Urothelium cell line (cell line): ENCODE data around the gene CHPF2.

Experiments
- DNase-seq: peaks from one replicate; pipeline ENCODE4 v3.0.0; 2011; ENCODE audit warnings: low spot score, mixed read lengths
- FAIRE-seq: peaks from 2 replicates; lab custom pipeline; 2011; peaks lifted over from hg19 to GRCh38; lab: Jason Lieb, UNC

The CHPF2 gene

GRCh38 chr7:151205730-151206129, 26.6 kb upstream of the CHPF2 start:
- FAIRE-seq (no peak), DNase-seq (no peak)

DNA sequence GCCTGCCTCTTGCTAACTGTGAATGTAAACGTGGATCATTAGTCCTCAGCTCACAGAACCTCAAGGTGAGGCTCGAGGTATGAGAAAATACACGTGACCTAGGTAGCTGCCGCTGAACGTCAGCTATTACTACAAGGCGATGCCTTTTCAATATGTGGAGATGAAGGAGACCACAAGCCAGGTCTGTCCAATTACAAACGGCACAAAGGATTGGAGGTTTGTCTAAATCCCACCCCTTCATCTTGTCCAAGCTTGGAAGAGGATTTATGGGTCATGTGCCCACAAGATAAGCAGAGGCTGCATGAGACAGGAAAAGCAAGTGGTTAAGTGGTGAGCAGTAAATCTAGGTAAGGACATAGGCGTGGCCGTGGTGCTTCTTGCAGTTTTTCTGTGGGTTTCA, 25.4 kb upstream of the CHPF2 start:
- FAIRE-seq (no peak), DNase-seq (no peak)

DNA sequence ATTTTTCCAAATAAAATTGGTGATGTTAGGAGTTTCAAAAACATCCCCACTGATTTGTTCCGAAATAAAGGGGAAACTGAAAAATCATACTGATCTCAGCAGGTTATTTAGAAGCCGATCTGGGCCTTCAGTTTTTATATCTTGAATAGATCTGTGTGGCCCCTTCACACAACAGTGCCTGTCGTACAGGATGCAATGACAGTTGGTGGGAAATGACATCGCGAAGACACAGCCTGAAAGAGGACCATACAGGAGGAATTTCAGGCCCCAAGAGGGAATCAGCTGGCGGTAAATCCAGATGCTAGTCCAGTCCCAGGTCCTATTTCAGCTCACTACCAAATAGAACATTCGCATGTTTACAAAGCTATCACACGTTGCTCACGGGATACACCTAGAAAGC, 25.0 kb upstream of the CHPF2 start:
- FAIRE-seq = no peak
- DNase-seq = no peak

DNA sequence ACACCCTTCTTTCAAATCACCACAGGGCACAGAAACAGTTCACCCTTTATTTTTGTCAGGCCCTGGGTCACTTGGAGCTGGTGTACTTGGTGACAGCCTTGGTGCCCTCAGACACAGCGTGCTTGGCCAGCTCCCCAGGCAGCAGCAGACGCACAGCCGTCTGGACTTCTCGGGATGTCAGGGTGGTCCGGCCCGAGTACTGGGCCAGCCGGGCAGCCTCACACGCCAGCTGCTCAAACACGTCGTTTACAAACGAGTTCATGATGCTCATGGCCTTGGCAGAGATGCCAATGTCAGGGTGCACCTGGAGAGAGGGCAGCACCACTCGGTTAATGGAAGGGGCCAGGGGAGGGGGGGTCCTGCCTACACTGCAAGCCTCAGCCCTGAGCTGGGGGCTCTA, 24.5 kb upstream of the CHPF2 start:
- DNase-seq = no peak
- no peak for FAIRE-seq

GRCh38 chr7:151208253-151208862, 23.9 kb upstream of the CHPF2 start:
- no peak for DNase-seq
- FAIRE-seq = no peak

DNA sequence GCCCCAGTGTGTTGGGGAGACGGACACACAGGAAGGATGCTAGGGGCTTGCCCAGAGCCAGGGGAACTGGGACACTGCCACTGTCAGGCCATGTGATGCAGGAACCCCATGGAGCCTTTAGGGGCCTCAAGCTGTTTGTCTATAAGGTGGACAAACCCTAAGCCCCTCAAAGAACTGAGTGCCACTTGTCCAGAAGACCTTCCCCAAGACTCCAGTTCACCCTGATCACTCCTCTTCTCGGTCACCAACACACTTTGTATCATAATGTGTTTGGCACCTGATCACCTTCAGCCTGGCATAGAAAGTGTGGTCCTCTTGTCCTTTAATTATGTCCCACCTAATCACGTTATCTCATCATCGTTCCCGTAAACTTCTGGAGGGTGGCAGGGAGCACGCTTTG, 22.7 kb upstream of the CHPF2 start:
- FAIRE-seq (no peak), DNase-seq (no peak)

- no peak for DNase-seq
These were observed 22.0 kb upstream of the CHPF2 start, which contains the start of gene H2BK1 for GRCh38 chr7:151210087-151210854. Gene H2BK1 (minus strand): TSS chr7:151210488. CDS start chr7:151210318, 170 bp downstream.

GRCh38 chr7:151211155-151211772, 21.0 kb upstream of the CHPF2 start:
- FAIRE-seq = no peak

More at GRCh38 chr7:151210087-151210854, 22.0 kb upstream of the CHPF2 start, which contains the start of gene H2BK1:
- FAIRE-seq = no peak

DNA sequence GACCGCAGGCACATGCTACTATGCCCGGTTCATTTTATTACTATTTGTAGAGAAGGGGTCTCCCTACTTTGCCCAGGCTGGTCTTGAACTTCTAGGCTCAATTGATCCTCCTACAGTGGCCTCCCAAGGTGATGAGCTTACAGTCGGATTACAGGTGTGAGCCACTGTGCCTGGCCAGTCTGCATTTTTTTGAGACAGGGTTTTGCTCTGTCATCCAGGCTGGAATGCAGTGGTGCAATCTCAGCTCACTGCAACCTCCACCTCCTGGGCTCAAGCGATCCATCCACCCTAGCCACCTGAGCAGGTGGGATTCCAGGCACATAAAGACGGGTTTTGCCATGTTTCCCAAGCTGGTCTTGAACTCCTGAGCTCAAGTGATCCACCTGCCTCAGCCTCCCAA, 19.7 kb upstream of the CHPF2 start:
- no peak for FAIRE-seq

More at GRCh38 chr7:151211155-151211772, 21.0 kb upstream of the CHPF2 start:
- DNase-seq = no peak

DNA sequence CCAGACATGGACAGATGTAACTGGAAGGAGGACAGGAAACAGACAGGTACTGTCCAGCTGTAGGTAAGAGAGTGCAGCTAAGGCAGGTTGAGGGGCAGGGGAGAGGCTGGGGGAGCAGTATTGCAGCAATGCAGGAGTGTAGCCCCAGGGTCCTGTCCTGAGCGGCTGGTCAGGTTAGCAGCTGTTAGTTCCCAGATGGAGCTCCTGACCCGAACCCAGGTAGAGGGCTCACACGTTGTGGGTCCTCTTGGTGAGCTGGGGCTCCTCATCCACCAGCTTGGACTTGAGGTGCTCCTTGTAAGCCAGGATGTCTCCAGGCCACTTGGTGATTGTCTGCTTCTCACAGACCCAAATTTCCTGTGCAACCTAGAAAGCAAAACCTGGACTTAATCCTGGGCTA, 18.5 kb upstream of the CHPF2 start:
- DNase-seq (no peak), FAIRE-seq (no peak)

More for the DNA sequence above, 19.7 kb upstream of the CHPF2 start:
- no peak for DNase-seq

DNA sequence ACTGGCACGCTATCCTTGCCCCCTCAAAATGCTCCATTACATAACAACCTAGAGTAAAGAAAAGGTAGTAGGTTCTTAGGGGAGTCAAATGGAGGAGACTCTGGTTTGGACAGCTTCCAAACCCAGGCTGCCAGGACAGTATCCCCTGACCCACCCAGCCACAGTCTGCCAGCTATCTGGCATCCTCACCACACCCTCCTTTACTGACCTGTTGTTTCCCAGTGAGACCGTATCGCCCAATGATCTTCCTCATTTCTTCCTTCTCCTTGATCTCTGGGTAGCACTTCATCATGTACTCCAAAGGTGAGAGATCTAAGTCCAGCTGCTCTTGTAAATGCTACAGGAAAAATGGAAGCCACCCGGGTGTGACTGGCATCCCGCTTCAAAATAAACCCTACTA, 16.9 kb upstream of the CHPF2 start:
- FAIRE-seq (no peak), DNase-seq (no peak)

GRCh38 chr7:151218170-151218569, 14.1 kb upstream of the CHPF2 start:
- FAIRE-seq (no peak), DNase-seq (no peak)

GRCh38 chr7:151223728-151224127, 8.6 kb upstream of the CHPF2 start:
- no peak for FAIRE-seq
- no peak for DNase-seq

- no peak for DNase-seq
- no peak for FAIRE-seq
These were observed 6.3 kb upstream of the CHPF2 start for GRCh38 chr7:151225948-151226510.

DNA sequence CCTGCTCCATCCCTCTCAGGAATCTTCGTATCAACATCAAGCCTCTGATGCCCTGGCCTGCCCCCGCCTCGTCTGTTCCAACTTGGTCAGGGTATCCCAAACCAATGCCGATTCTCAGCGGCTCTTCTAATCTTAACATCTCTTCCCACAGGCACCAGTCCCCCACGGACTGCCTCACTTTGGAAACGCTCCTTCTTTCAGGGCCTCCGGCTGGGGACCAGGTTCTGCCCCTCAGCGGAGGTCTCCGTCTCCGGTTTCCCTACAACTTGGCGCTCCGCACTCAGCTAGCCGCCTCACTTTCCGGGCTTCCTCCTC, 5.8 kb upstream of the CHPF2 start:
- FAIRE-seq = no peak
- no peak for DNase-seq

DNA sequence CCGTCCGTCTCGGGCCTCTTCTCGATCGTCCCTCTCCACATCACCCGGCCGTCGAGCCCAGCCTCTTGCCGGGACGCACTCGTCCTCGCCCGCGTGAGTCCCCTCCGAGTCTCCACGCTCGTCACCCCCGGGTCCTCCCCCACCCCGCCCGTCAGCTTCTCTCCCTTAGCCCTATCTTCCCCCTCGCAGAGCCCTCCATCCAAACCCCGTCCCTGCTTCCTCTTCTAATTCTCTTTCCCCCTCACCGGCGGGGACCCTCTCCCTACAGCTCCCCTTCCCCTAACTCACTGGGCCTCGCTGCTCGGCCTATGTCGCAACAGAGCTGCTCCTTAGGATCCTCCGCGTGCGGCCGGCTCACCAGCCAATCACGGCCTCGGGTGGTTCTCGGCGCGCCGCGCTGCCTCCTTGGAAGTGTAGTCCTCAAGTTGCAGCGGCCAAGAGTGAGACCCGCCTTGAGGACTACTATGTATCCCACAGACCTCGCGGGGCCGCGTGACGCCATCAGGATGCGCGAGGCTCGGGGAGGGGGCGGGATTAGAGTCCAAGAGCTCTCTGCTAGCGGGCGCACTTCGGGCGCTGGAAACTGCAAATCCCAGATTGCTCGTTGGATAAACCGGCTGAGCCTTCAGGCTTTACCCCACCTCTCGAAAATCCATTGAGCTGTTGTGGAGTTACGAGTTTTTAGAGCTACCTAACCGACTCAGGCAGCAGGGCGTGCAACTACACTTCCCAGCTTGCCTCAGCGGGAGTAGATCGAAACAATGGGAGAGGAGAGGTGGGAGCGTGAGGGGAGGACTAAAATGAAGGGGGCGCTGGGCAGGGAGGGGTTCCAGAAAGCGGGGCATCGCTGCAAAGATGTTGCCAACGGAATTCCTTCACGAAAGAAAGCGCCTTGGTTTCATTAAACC, 5.2 kb upstream of the CHPF2 start, which contains the start of gene ABCF2:
TSS of gene ABCF2 (minus strand) at position 331 of the 908 bp plus-strand sequence. CDS start 747 bp downstream, outside the sequence.
- DNase-seq (peak; percentile 85), FAIRE-seq (no peak)

GRCh38 chr7:151228024-151228866, 4.0 kb upstream of the CHPF2 start:
- DNase-seq = no peak
- FAIRE-seq = no peak

DNA sequence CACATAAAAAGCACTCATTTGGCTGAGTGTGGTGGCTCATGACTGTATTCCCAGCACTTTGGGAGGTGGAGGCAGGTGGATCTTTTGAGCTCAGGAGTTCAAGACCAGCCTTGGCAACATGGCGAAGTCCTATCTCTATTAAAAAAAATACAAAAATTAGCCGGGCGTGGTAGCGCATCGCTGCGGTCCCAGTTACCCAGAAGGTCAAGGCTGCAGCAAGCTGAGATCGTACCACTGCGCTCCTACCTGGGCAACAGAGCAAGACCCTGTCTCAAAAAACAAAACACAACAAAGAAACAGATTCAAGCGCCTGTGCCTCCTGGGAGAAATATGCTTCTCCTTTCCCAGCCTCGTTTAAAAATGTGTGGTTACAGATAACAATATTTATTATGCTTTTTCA, 3.0 kb upstream of the CHPF2 start:
- DNase-seq (no peak), FAIRE-seq (no peak)

DNA sequence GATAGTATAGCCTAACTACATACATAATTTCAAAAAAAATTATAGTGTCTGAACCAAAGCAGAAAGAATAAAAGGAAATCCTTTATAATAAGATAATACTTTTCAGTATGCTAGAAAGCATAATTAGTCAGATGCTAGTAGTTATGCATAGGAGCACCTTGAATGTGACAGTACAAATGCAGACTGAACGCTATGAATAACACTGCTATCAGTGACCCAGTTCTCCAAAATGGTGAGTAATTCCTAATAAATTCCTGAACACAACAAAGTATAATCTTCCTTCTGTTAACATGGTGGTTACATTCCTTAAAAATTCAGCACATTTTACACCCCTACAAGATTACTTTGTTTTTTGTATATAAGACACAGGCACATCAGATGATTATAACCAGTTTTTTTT, 1.2 kb upstream of the CHPF2 start:
- no peak for FAIRE-seq

More for the DNA sequence above, 1.2 kb upstream of the CHPF2 start:
- DNase-seq = no peak
